Neural cell (in vitro differentiated cells): Measurements from ENCODE around the gene BHLHA15.

Experiments used
- CTCF ChIP-seq: fragments of 450-650 bp; IDR thresholded peaks from 2 replicates; pipeline ENCODE4 v1.5.1; 2014; ENCODE audit warnings: antibody characterized with exemption, mild to moderate bottlenecking, moderate library complexity; ENCODE audit not compliant: poor library complexity, severe bottlenecking
- EP300 ChIP-seq: fragments of 450-650 bp; conservative IDR thresholded peaks from 2 replicates; pipeline ENCODE4 v1.6.1; 2014; ENCODE audit warnings: antibody characterized with exemption, mild to moderate bottlenecking, moderate library complexity; ENCODE audit not compliant: poor library complexity, severe bottlenecking
- REST ChIP-seq: IDR thresholded peaks from 2 replicates; pipeline ENCODE4 v1.6.1; 2012; ENCODE audit warnings: borderline replicate concordance
- TAF1 ChIP-seq: IDR thresholded peaks from 2 replicates; pipeline ENCODE4 v1.6.1; 2012; ENCODE audit warnings: low read depth

GRCh38 chr7:98257701-98258100 is 46.5 kb downstream of the BHLHA15 start:
- TF ChIP-seq CTCF = no peak
- TF ChIP-seq EP300 = no peak
- no peak for TF ChIP-seq TAF1
- no peak for TF ChIP-seq REST
